Heart left ventricle (tissue), 13 donors: Measurements from ENCODE around the gene PKIB.

Experiments used
- CTCF ChIP-seq, 12 donors: fragments of 200-600 bp; sonication (generic) in 4 of 12; IDR thresholded peaks; one replicate each; pipeline versions ENCODE4 v1.5.0 to v1.8.0; 2018 to 2022; ENCODE audit warnings: antibody characterized with exemption in 12 of 12, mild to moderate bottlenecking in 5 of 12
- POLR2A ChIP-seq, 2 donors: fragments of 450-650 bp; IDR thresholded peaks; one replicate each; pipeline ENCODE4 v1.6.1; 2017; ENCODE audit warnings: antibody characterized with exemption in 2 of 2, mild to moderate bottlenecking in 2 of 2, moderate library complexity in 2 of 2
- donor health status: ischemic (EF 13 %, LVEDD 7.1; RV severe dilation, severe dysfunction).
- donor health status: DM: no; HTN: yes; CAD: no.
- donor health status: DM: no; HTN: no; CAD: no.
- donor health status: ischemic (EF 25% LVEDD 6.9; RV normal size, moderate dysfunction).
- donor health status: ischemic (EF 25% LVEDD 5.7; RV mildly dilated, moderate dysfunction).
- donor health status: ischemic (EF 35%, LVEDD 5.7; RV mildly dilated, moderate dysfunction).
- donor health status: nonischemic (EF 11% LVEDD 7.7; RV severe dilation, severe dysfunction).
- donor health status: DM: yes; HTN: yes; CAD: no.
- donor health status: PGD.
- donor health status: ischemic (EF 29% LVEDD 5.4; RV normal size, mild dysfunction).
- donor health status: nonischemic (EF 23%, LVEDD 6.1; RV moderate dilation, normal function).

- no peak for TF ChIP-seq CTCF (IDR thresholded peaks at IDR 0.05)
- no peak for TF ChIP-seq POLR2A (IDR thresholded peaks at IDR 0.05)
These were observed 85.0 kb downstream of the PKIB start for GRCh38 chr6:122695188-122695587.
